Measurements from ENCODE around the gene ATOSB.
A peak's percentile ranks its signal among the peaks of the same experiment; 100 is the strongest.

ATOSB gene, protein sequence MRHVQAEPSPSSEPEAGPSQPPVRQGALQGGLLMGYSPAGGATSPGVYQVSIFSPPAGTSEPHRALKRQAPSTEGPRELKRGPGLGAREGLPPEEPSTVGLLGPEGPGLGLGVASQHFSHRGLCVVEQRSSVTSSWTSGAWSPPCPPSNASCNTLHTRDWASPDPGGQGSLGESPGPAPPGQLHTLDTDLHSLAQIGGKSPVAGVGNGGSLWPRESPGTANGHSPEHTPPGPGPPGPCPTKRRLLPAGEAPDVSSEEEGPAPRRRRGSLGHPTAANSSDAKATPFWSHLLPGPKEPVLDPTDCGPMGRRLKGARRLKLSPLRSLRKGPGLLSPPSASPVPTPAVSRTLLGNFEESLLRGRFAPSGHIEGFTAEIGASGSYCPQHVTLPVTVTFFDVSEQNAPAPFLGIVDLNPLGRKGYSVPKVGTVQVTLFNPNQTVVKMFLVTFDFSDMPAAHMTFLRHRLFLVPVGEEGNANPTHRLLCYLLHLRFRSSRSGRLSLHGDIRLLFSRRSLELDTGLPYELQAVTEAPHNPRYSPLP

DNA sequence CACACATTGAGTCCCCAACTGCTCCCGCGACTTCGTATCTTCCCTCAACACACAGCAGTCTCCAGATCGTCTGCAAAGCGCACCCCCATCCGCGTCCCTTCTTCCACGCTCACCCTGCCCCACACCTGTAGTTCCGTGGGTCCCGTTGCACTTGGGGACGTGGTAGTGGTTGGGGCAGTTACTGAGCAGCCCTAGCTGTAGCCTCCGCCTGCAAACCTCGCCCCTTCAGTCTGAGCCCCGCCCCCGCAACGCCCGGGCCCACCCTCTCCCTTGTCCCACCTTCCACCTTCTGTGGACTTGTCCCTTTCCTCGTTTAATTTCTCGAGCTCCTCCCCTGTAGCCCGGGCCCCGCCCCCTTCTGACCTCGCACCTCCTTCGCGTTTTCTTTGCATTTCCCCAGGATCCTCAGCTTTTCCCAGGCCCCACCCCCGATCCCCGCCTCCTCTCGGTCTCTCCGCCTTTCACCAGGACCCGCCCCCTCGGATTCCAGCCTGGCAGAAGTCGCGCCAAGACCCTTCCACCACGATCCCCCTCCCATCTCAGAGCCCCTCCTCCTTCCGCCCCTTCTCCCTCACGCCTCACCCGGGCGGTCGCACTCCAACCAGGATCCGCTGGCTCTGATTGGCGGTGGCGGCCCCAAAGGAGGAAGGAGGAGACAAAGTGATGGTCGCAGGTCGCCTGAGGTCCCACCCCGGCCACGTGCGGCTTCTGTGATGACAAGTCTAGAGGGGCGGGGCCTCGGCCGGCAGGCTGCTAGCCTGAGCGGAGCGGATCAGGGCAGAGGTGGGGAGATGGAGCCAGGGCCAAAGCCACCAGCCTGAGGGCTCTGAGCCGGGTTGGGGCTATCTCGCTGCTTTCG, at the start of gene ATOSB:
ATOSB (minus strand) TSS at position 183 of the 859 bp plus-strand sequence. CDS start 7,588 bp downstream, outside the sequence.
- H3K9me2 ChIP-seq (replicated peaks; ENCODE audit: low read depth, low read length), result no peaks in the 10 kb centered on the region
- H2AFZ ChIP-seq (ENCODE audit: low read length), result peak within 1 kb of the TSS; percentile 81
- peaks cover under 1% of the 10 kb centered on the region for H4K20me1 ChIP-seq (ENCODE audit: insufficient read depth, low read length, poor library complexity, severe bottlenecking)
- H3K36me3 ChIP-seq (ENCODE audit: insufficient read depth, low read length), result no peaks in the 10 kb centered on the region
- TF ChIP-seq, protein P1, sequence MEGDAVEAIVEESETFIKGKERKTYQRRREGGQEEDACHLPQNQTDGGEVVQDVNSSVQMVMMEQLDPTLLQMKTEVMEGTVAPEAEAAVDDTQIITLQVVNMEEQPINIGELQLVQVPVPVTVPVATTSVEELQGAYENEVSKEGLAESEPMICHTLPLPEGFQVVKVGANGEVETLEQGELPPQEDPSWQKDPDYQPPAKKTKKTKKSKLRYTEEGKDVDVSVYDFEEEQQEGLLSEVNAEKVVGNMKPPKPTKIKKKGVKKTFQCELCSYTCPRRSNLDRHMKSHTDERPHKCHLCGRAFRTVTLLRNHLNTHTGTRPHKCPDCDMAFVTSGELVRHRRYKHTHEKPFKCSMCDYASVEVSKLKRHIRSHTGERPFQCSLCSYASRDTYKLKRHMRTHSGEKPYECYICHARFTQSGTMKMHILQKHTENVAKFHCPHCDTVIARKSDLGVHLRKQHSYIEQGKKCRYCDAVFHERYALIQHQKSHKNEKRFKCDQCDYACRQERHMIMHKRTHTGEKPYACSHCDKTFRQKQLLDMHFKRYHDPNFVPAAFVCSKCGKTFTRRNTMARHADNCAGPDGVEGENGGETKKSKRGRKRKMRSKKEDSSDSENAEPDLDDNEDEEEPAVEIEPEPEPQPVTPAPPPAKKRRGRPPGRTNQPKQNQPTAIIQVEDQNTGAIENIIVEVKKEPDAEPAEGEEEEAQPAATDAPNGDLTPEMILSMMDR (conservative IDR thresholded peaks at IDR 0.05; ENCODE audit: low read length), result no peak
- no peak for TF ChIP-seq EZH2phosphoT487 (IDR thresholded peaks at IDR 0.05; ENCODE audit: borderline replicate concordance)
- peak within 1 kb of the TSS; percentile 85 for H3K9ac ChIP-seq (ENCODE audit: low read depth, low read length, poor library complexity, severe bottlenecking)
- peaks cover 4% of the 10 kb centered on the region; the same call in 1 of the 2 replicates for H3K79me2 ChIP-seq (ENCODE audit: insufficient read depth, low read length)
- H3F3A ChIP-seq (ENCODE audit: low read depth), result peaks cover 7% of the 10 kb centered on the region
- no peaks in the 10 kb centered on the region for H3K9me3 ChIP-seq (ENCODE audit: insufficient read depth, low read depth, low read length)
- peak within 1 kb of the TSS; percentile 96 for H3K4me2 ChIP-seq (ENCODE audit: low read depth, low read length, poor library complexity, severe bottlenecking)
- H3K4me3 ChIP-seq (ENCODE audit: low read length, poor library complexity, severe bottlenecking), result peak within 1 kb of the TSS; percentile 75
- no peaks in the 10 kb centered on the region for H3K27me3 ChIP-seq (ENCODE audit: insufficient read depth, low read length, poor library complexity, severe bottlenecking)
- H3K4me1 ChIP-seq (ENCODE audit: insufficient read depth, low read length, poor library complexity, severe bottlenecking), result peaks cover 36% of the 10 kb centered on the region

DNA sequence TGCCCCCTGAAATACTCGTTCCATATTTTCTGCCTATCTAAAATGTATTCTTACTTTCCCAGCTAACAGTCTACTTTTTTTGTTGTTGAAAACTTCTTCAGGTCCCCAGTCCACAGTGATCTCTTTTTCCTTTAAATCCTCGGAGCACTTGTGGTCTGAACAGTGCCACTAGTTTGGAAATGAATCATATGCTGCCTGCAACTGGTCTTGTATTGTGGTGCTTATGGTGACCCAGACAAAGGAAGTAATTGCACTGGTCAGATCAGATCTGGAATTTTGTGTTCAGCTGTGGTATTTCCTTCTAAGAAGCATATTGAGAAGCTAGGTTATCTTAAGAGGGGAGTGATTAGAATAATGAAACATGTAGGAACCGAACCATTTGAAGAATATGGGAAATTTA, 49.0 kb upstream of the ATOSB start:
- TF ChIP-seq, protein P1 (conservative IDR thresholded peaks at IDR 0.05; ENCODE audit: low read length), result no peak
- TF ChIP-seq EZH2phosphoT487 (IDR thresholded peaks at IDR 0.05; ENCODE audit: borderline replicate concordance), result no peak
- Histone ChIP-seq H3K27me3 (ENCODE audit: insufficient read depth, low read length, poor library complexity, severe bottlenecking) (no peaks in the 10 kb centered on the region), H3K4me1 (ENCODE audit: insufficient read depth, low read length, poor library complexity, severe bottlenecking) (peaks cover 26% of the 10 kb centered on the region), H3K36me3 (ENCODE audit: insufficient read depth, low read length) (no peaks in the 10 kb centered on the region), H3K4me2 (ENCODE audit: low read depth, low read length, poor library complexity, severe bottlenecking) (peak overlapping the region; percentile 13), H4K20me1 (ENCODE audit: insufficient read depth, low read length, poor library complexity, severe bottlenecking) (no peaks in the 10 kb centered on the region), H3K79me2 (ENCODE audit: insufficient read depth, low read length) (no peaks in the 10 kb centered on the region), H3K9ac (ENCODE audit: low read depth, low read length, poor library complexity, severe bottlenecking) (no peak overlapping the region), H3F3A (ENCODE audit: low read depth) (peaks cover 4% of the 10 kb centered on the region; the same call in 1 of the 2 replicates), H3K9me2 (replicated peaks; ENCODE audit: low read depth, low read length) (no peaks in the 10 kb centered on the region), H2AFZ (ENCODE audit: low read length) (no peak overlapping the region), H3K4me3 (ENCODE audit: low read length, poor library complexity, severe bottlenecking) (no peak overlapping the region), H3K9me3 (ENCODE audit: insufficient read depth, low read depth, low read length) (no peaks in the 10 kb centered on the region)

DNA sequence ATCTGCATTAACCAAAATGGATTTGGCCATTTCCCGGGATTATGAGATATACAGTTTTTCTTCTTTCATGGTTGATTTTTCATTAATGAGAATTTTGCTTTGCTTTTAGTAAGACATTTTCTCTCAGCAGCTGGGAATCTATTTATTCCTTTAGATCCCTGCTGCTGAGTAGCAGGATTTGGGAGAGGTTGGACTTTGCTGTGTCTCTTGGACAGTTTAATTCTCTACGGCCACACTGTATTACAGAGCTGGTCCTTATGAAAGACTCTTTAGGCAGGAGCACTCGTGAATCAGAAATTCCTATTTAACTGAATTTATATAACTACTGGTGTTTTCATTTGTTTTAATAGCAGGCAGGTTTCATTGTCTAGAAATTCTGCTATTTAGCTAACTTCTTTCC, 47.8 kb upstream of the ATOSB start:
- H3K79me2 ChIP-seq (ENCODE audit: insufficient read depth, low read length), result no peaks in the 10 kb centered on the region
- H4K20me1 ChIP-seq (ENCODE audit: insufficient read depth, low read length, poor library complexity, severe bottlenecking), result no peaks in the 10 kb centered on the region
- H3F3A ChIP-seq (ENCODE audit: low read depth), result peaks cover 4% of the 10 kb centered on the region; the same call in 1 of the 2 replicates
- H3K4me3 ChIP-seq (ENCODE audit: low read length, poor library complexity, severe bottlenecking), result peak overlapping the region; percentile 77
- TF ChIP-seq EZH2phosphoT487 (IDR thresholded peaks at IDR 0.05; ENCODE audit: borderline replicate concordance), result no peak
- TF ChIP-seq, protein P1 (conservative IDR thresholded peaks at IDR 0.05; ENCODE audit: low read length), result no peak
- H2AFZ ChIP-seq (ENCODE audit: low read length), result no peak overlapping the region
- no peak overlapping the region for H3K9ac ChIP-seq (ENCODE audit: low read depth, low read length, poor library complexity, severe bottlenecking)
- H3K36me3 ChIP-seq (ENCODE audit: insufficient read depth, low read length), result no peaks in the 10 kb centered on the region
- H3K9me2 ChIP-seq (replicated peaks; ENCODE audit: low read depth, low read length), result no peaks in the 10 kb centered on the region
- no peaks in the 10 kb centered on the region for H3K27me3 ChIP-seq (ENCODE audit: insufficient read depth, low read length, poor library complexity, severe bottlenecking)
- H3K9me3 ChIP-seq (ENCODE audit: insufficient read depth, low read depth, low read length), result no peaks in the 10 kb centered on the region
- H3K4me2 ChIP-seq (ENCODE audit: low read depth, low read length, poor library complexity, severe bottlenecking), result peak overlapping the region; percentile 90
- peaks cover 36% of the 10 kb centered on the region for H3K4me1 ChIP-seq (ENCODE audit: insufficient read depth, low read length, poor library complexity, severe bottlenecking)

Measured in Loucy (cell line).